A549 treated with GW870086 at 1 μM for 4 hours (cell line): ENCODE results near the gene CDADC1. TPM values are rescaled to one million over a fixed set of nuclear protein-coding genes. Genes with fewer than 3 reads are reported as not detected.

Source experiments
- total RNA-seq: library from RNA; stranded (reverse); fragments of 200-300 nt; extraction: Qiagen RNA extraction; gene quantifications from 5 replicates; pipeline ENCODE4 v1.2.3, GENCODE V29; 2022; ENCODE audit warnings: low read depth

The CDADC1 gene
- total RNA-seq: 5.3 to 10.1 TPM (median 7.6 TPM) in 5 replicates

GRCh38 chr13:49247643-49248621 lies at the start of gene CDADC1:
CDADC1 (plus strand) TSS chr13:49247925; CDS start chr13:49248038, 113 bp downstream.

GRCh38 chr13:49220036-49220855 lies 27.5 kb upstream of the CDADC1 start, which contains the start of gene MLNR:
MLNR (plus strand) TSS chr13:49220338; CDS start chr13:49220338, 0 bp downstream.

Other genes starting within 250 kb of the CDADC1 start
- gene MLNR, start 27.6 kb upstream of the CDADC1 start, total RNA-seq: 0.34 to 0.63 TPM (median 0.61 TPM) in 3 of 5 replicates, not detected in the others
- 1.5 to 2.5 TPM (median 1.9 TPM) in 5 replicates for gene CAB39L, start 196.1 kb downstream of the CDADC1 start, total RNA-seq
- gene SETDB2, start 196.3 kb downstream of the CDADC1 start, total RNA-seq: 1.3 to 2.5 TPM (median 1.8 TPM) in 5 replicates
- 6.0 to 6.9 TPM (median 6.2 TPM) in 5 replicates for gene PHF11, start 248.0 kb downstream of the CDADC1 start, total RNA-seq